ENCODE data around the gene PRKCH.

DNA sequence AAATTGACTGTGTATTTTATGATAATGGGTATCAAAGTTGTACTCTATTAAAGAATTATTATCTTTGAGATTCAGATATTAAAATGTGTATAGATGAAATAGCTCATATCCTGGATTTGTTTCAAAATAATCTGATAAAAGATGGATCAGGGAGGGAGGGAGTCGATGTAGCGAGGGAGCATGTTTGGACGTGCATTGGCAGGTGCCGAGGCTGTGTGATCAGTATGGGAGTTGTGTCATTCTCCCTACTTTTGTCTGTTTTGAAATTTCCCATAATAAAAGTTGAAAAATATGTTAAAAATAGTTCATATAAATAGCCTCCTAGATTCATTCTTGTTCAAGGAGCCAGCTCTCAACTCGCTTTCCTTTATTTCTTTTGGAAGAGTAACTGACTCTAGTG is 202.4 kb downstream of the PRKCH start:
- TF ChIP-seq PCBP2 (optimal IDR thresholded peaks at IDR 0.05; ENCODE audit: low read depth, low read length, poor library complexity, severe bottlenecking) (no peak), ATF7 (IDR thresholded peaks at IDR 0.05) (no peak), ATF7 (CRISPR knock-in tag; IDR thresholded peaks at IDR 0.05) (no peak), SRSF9 (IDR thresholded peaks at IDR 0.05; ENCODE audit: borderline replicate concordance, insufficient read depth, low read depth, low read length, poor library complexity, severe bottlenecking) (no peak), ZNF781 (CRISPR knock-in tag; IDR thresholded peaks at IDR 0.05; ENCODE audit: borderline replicate concordance, not compliant biosample characterization) (no peak)
- TF ChIP-seq, protein P1, sequence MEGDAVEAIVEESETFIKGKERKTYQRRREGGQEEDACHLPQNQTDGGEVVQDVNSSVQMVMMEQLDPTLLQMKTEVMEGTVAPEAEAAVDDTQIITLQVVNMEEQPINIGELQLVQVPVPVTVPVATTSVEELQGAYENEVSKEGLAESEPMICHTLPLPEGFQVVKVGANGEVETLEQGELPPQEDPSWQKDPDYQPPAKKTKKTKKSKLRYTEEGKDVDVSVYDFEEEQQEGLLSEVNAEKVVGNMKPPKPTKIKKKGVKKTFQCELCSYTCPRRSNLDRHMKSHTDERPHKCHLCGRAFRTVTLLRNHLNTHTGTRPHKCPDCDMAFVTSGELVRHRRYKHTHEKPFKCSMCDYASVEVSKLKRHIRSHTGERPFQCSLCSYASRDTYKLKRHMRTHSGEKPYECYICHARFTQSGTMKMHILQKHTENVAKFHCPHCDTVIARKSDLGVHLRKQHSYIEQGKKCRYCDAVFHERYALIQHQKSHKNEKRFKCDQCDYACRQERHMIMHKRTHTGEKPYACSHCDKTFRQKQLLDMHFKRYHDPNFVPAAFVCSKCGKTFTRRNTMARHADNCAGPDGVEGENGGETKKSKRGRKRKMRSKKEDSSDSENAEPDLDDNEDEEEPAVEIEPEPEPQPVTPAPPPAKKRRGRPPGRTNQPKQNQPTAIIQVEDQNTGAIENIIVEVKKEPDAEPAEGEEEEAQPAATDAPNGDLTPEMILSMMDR (CRISPR knock-in tag; IDR thresholded peaks at IDR 0.05) = no peak
- TF ChIP-seq, protein P2, sequence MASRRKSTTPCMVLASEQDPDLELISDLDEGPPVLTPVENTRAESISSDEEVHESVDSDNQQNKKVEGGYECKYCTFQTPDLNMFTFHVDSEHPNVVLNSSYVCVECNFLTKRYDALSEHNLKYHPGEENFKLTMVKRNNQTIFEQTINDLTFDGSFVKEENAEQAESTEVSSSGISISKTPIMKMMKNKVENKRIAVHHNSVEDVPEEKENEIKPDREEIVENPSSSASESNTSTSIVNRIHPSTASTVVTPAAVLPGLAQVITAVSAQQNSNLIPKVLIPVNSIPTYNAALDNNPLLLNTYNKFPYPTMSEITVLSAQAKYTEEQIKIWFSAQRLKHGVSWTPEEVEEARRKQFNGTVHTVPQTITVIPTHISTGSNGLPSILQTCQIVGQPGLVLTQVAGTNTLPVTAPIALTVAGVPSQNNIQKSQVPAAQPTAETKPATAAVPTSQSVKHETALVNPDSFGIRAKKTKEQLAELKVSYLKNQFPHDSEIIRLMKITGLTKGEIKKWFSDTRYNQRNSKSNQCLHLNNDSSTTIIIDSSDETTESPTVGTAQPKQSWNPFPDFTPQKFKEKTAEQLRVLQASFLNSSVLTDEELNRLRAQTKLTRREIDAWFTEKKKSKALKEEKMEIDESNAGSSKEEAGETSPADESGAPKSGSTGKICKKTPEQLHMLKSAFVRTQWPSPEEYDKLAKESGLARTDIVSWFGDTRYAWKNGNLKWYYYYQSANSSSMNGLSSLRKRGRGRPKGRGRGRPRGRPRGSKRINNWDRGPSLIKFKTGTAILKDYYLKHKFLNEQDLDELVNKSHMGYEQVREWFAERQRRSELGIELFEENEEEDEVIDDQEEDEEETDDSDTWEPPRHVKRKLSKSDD (CRISPR knock-in tag; IDR thresholded peaks at IDR 0.05; ENCODE audit: low read depth) = no peak
